Fibroblast of lung (primary cell): Measurements from ENCODE around the gene TMEM97. TPM values are rescaled to one million over a fixed set of nuclear protein-coding genes. Genes with fewer than 3 reads are reported as not detected.

Experiments used
- DNase-seq, 2 donors: peaks; one replicate each; pipeline versions ENCODE4 v3.0.0 to v3.0.0-alpha.2; 2010; ENCODE audit warnings: low read depth in 2 of 2
- H2AFZ ChIP-seq: 2 replicates; pipeline ENCODE4 v1.5.1; 2012; ENCODE audit warnings: low read length, control low read depth, inconsistent platforms
- H3K27ac ChIP-seq: 2 replicates; pipeline ENCODE4 v1.5.1; 2011; ENCODE audit warnings: low read length, control low read depth; ENCODE audit not compliant: insufficient read depth
- H3K27me3 ChIP-seq: 2 replicates; pipeline ENCODE4 v1.5.1; 2011; ENCODE audit warnings: mild to moderate bottlenecking, low read length; ENCODE audit not compliant: control insufficient read depth, insufficient read depth
- H3K36me3 ChIP-seq: 2 replicates; pipeline ENCODE4 v1.5.1; 2011; ENCODE audit warnings: low read length; ENCODE audit not compliant: control insufficient read depth, insufficient read depth
- H3K4me1 ChIP-seq: 2 replicates; pipeline ENCODE4 v1.5.1; 2011; ENCODE audit warnings: low read length; ENCODE audit not compliant: control insufficient read depth, insufficient read depth; ENCODE audit errors: extremely low read depth
- H3K4me2 ChIP-seq: 2 replicates; pipeline ENCODE4 v1.5.1; 2011; ENCODE audit warnings: low read length, control low read depth; ENCODE audit not compliant: insufficient read depth; ENCODE audit errors: extremely low read depth
- H3K4me3 ChIP-seq, 4 experiments: fragments of 200-600 bp in 1 of 4; sonication (generic) in 1 of 4; replicated peaks in 1 of 4; 2 replicates each; pipeline ENCODE4 v1.5.1; 2011 to 2016; ENCODE audit warnings: low read length in 4 of 4, low read depth in 3 of 4, mild to moderate bottlenecking in 3 of 4, control low read depth in 2 of 4, inconsistent platforms in 1 of 4, mixed read lengths in 1 of 4; ENCODE audit not compliant: insufficient read depth in 1 of 4; ENCODE audit errors: control extremely low read depth in 1 of 4
- H3K79me2 ChIP-seq: 2 replicates; pipeline ENCODE4 v1.5.1; 2012; ENCODE audit warnings: mild to moderate bottlenecking, low read length, inconsistent platforms; ENCODE audit not compliant: control insufficient read depth, insufficient read depth
- H3K9ac ChIP-seq: 2 replicates; pipeline ENCODE4 v1.5.1; 2011; ENCODE audit warnings: mild to moderate bottlenecking, low read length, control low read depth; ENCODE audit not compliant: insufficient read depth
- H3K9me3 ChIP-seq: 2 replicates; pipeline ENCODE4 v1.5.1; 2012; ENCODE audit warnings: low read depth, low read length; ENCODE audit not compliant: control insufficient read depth, insufficient read depth
- H4K20me1 ChIP-seq: 2 replicates; pipeline ENCODE4 v1.5.1; 2011; ENCODE audit warnings: low read length; ENCODE audit not compliant: control insufficient read depth, insufficient read depth; ENCODE audit errors: extremely low read depth
- CTCF ChIP-seq, 2 donors: IDR thresholded peaks in 1 of 2; conservative IDR thresholded peaks in 1 of 2; 1 replicate in 1 of 2; 2 replicates in 1 of 2; pipeline ENCODE4 v1.5.1; 2011 to 2012; ENCODE audit warnings: low read length in 2 of 2, control low read depth in 1 of 2, inconsistent platforms in 1 of 2, low read depth in 1 of 2, mild to moderate bottlenecking in 1 of 2
- EZH2 ChIP-seq: IDR thresholded peaks from 2 replicates; pipeline ENCODE4 v1.5.1; 2012; ENCODE audit warnings: low read length, control low read depth, mild to moderate bottlenecking; ENCODE audit errors: missing control alignments
- polyA plus RNA-seq, 2 donors: library from polyadenylated mRNA; depleted of rRNA in 1 of 2; stranded (reverse) in 1 of 2; unstranded in 1 of 2; fragments of >200 nt; gene quantifications; 2 replicates each; pipeline ENCODE4 v1.2.1, GENCODE V29; 2011 to 2012; ENCODE audit warnings: missing spikeins in 1 of 2
- total RNA-seq: library from RNA; depleted of rRNA; stranded (reverse); fragments of >200 nt; gene quantifications from 2 replicates; pipeline ENCODE4 v1.2.1, GENCODE V29; 2014

The TMEM97 gene
- total and polyA plus RNA-seq, 2 donors (not counting 1 experiment from before 2014, with no cell fraction given), result 34.4 to 43.6 TPM

DNA sequence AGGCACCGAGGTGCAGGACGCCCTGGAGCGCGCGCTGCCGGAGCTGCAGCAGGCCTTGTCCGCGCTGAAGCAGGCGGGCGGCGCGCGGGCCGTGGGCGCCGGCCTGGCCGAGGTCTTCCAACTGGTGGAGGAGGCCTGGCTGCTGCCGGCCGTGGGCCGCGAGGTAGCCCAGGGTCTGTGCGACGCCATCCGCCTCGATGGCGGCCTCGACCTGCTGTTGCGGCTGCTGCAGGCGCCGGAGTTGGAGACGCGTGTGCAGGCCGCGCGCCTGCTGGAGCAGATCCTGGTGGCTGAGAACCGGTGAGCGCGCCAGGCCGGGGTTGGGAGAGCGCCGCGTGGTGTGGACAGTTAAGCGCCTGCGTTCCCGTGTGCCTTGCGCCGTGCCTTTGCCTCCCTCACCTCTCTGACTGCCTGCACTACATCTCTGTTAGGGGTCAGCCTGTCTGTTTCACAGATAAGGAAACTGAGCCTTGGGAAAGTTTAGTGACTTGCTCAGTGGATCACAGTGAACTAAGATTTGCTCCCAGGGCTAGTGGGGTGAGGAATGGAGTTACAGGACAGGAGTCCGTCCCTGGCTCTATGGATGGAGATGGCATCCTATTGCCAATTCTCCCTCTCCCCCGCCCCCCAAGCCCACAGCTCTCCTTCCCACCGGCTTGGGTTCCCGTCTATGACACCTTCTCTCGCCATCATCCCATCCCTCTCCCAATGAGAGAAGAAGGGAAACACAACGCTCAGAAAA, 53.4 kb downstream of the TMEM97 start:
- H3K9ac ChIP-seq, result peak overlapping the region; percentile 55
- peaks cover 9% of the 10 kb centered on the region for H3K4me1 ChIP-seq
- peak overlapping the region; percentile 95 for H3K4me2 ChIP-seq
- peak overlapping the region; percentile 17 to 72 (median 67) for H3K4me3 ChIP-seq
- no peaks in the 10 kb centered on the region for H3K36me3 ChIP-seq
- H3K27me3 ChIP-seq, result no peaks in the 10 kb centered on the region
- TF ChIP-seq CTCF (conservative IDR thresholded peaks at IDR 0.05 in 1 of 2, IDR thresholded peaks at IDR 0.05 in 1 of 2; ENCODE audit: low read depth in 1 of 2, low read length in 2 of 2) (no peak), EZH2 (no peak)
- peaks cover 4% of the 10 kb centered on the region for H3K79me2 ChIP-seq
- H4K20me1 ChIP-seq, result no peaks in the 10 kb centered on the region
- H2AFZ ChIP-seq, result peak overlapping the region; percentile 28
- no peaks in the 10 kb centered on the region for H3K9me3 ChIP-seq
- peak; percentile 28 to 48 for DNase-seq
- no peak overlapping the region for H3K27ac ChIP-seq

GRCh38 chr17:28372945-28373274, 53.9 kb downstream of the TMEM97 start:
- Histone ChIP-seq H3K4me2 (peak overlapping the region; percentile 95), H3K9me3 (no peaks in the 10 kb centered on the region), H2AFZ (no peak overlapping the region), H3K27me3 (no peaks in the 10 kb centered on the region), H3K4me3 (peak overlapping the region in 3 of 4 experiments; percentile 66 to 72 (median 68)), H3K4me1 (peaks cover 9% of the 10 kb centered on the region), H3K9ac (no peak overlapping the region), H4K20me1 (no peaks in the 10 kb centered on the region), H3K79me2 (peaks cover 4% of the 10 kb centered on the region), H3K27ac (no peak overlapping the region), H3K36me3 (no peaks in the 10 kb centered on the region)
- TF ChIP-seq EZH2, result no peak
- no peak for DNase-seq

Other genes with a start within 250 kb of the TMEM97 start
- gene IFT20, start 16.3 kb downstream of the TMEM97 start, total RNA-seq, result 53.7 and 55.7 TPM in 2 replicates
- gene IFT20, start 16.3 kb downstream of the TMEM97 start, polyA plus RNA-seq, result 26.5 and 51.4 TPM in 2 replicates
- 19.8 and 23.0 TPM in 2 replicates for gene TNFAIP1, start 16.6 kb downstream of the TMEM97 start, total RNA-seq
- gene TNFAIP1, start 16.6 kb downstream of the TMEM97 start, polyA plus RNA-seq, result 40.1 and 40.7 TPM in 2 replicates
- gene POLDIP2, start 38.3 kb downstream of the TMEM97 start, total RNA-seq, result 71.9 and 79.3 TPM in 2 replicates
- 89.2 and 111 TPM in 2 replicates for gene POLDIP2, start 38.3 kb downstream of the TMEM97 start, polyA plus RNA-seq
- not detected in 2 replicates for gene SEBOX, start 46.0 kb downstream of the TMEM97 start, total RNA-seq
- gene SEBOX, start 46.0 kb downstream of the TMEM97 start, polyA plus RNA-seq, result not detected in 2 replicates
- 0.17 and 0.51 TPM in 2 replicates for gene VTN, start 51.1 kb downstream of the TMEM97 start, total RNA-seq
- gene VTN, start 51.1 kb downstream of the TMEM97 start, polyA plus RNA-seq, result 0.46 and 3.5 TPM in 2 replicates
- 3.1 TPM in 2 replicates for gene SARM1, start 52.5 kb downstream of the TMEM97 start, total RNA-seq
- gene SARM1, start 52.5 kb downstream of the TMEM97 start, polyA plus RNA-seq, result 8.1 and 10.8 TPM in 2 replicates
- gene SLC46A1, start 87.0 kb downstream of the TMEM97 start, total RNA-seq, result 3.6 and 5.1 TPM in 2 replicates
- 2.9 and 4.6 TPM in 2 replicates for gene SLC46A1, start 87.0 kb downstream of the TMEM97 start, polyA plus RNA-seq
- gene SLC13A2, start 154.4 kb downstream of the TMEM97 start, total RNA-seq, result not detected in 2 replicates
- gene SLC13A2, start 154.4 kb downstream of the TMEM97 start, polyA plus RNA-seq, result not detected in 2 replicates
- not detected in 2 replicates for gene FOXN1, start 187.1 kb downstream of the TMEM97 start, total RNA-seq
- not detected in 2 replicates for gene FOXN1, start 187.1 kb downstream of the TMEM97 start, polyA plus RNA-seq
- gene UNC119, start 233.4 kb downstream of the TMEM97 start, total RNA-seq, result 16.9 and 19.2 TPM in 2 replicates
- gene UNC119, start 233.4 kb downstream of the TMEM97 start, polyA plus RNA-seq, result 24.6 and 26.4 TPM in 2 replicates